Testis (tissue), 3 donors: ENCODE data around the gene POLRMT. TPM values are rescaled to one million over a fixed set of nuclear protein-coding genes. Genes with fewer than 3 reads are reported as not detected.

Experiments
- DNase-seq: peaks from one replicate; pipeline ENCODE4 v3.0.0-alpha.2; 2019
- H3K27ac ChIP-seq, 2 donors: fragments of 200-600 bp; sonication (generic); one replicate each; pipeline ENCODE4 v1.5.1; 2019
- H3K27me3 ChIP-seq: fragments of 200-600 bp; sonication (generic); one replicate; pipeline ENCODE4 v1.5.1; 2019
- H3K36me3 ChIP-seq: fragments of 200-600 bp; sonication (generic); one replicate; pipeline ENCODE4 v1.5.1; 2017; ENCODE audit warnings: low read depth; ENCODE audit errors: missing control alignments
- H3K4me1 ChIP-seq: fragments of 200-600 bp; sonication (generic); one replicate; pipeline ENCODE4 v1.5.1; 2019
- H3K4me3 ChIP-seq, 2 donors: fragments of 200-600 bp; sonication (generic); one replicate each; pipeline ENCODE4 v1.5.1; 2017 to 2019
- H3K9me3 ChIP-seq: fragments of 200-600 bp; sonication (generic); one replicate; pipeline ENCODE4 v1.5.1; 2017
- POLR2A ChIP-seq: fragments of 450-650 bp; IDR thresholded peaks from one replicate; pipeline ENCODE4 v1.6.1; 2017; ENCODE audit warnings: antibody characterized with exemption, mild to moderate bottlenecking, moderate library complexity
- WGBS, 2 donors: methylation state at CpG; one replicate each; pipeline ENCODE4 v1.1.5; 2018; 5-methylcytosine and 5-hydroxymethylcytosine counted together
- intact Hi-C: fragments of 100-400 bp; cut with DNase I; formaldehyde crosslinking; loops from one replicate; pipeline ENCODE4 v1.15.1; 2023; ENCODE audit warnings: low total_unique reads
- polyA plus RNA-seq: library from polyadenylated mRNA; stranded (reverse); fragments of 350-450 nt; fragmentation: Illumina TruSeq; extraction: RNeasy Lipid Tissue Mini Kit (QIAGEN cat#74804); gene quantifications from one replicate; pipeline ENCODE4 v1.2.3, GENCODE V29; 2014; ENCODE audit warnings: low read depth, low replicate concordance; ENCODE audit not compliant: insufficient read depth
- total RNA-seq, 2 donors: library from RNA; depleted of rRNA; stranded (reverse); fragments of >200 nt; gene quantifications; one replicate each; pipeline ENCODE4 v1.2.3, GENCODE V29; 2016
- TF ChIP-seq, protein P1 (sequence below), 3 experiments: fragments of 450-650 bp in 2 of 3; fragments of 200-600 bp in 1 of 3; sonication (generic) in 1 of 3; IDR thresholded peaks; one replicate each; pipeline ENCODE4 v1.5.1; 2016 to 2019; ENCODE audit warnings: antibody characterized with exemption in 3 of 3, mild to moderate bottlenecking in 2 of 3, moderate library complexity in 1 of 3

Gene POLRMT
- total and polyA plus RNA-seq, 3 donors from 2014 or later: 116 to 178 (median 137) TPM

- no peak for DNase-seq
- Histone ChIP-seq H3K36me3 (no peaks in the 10 kb centered on the region), H3K4me1 (peaks cover 45% of the 10 kb centered on the region), H3K27ac (no peak overlapping the region), H3K27me3 (no peaks in the 10 kb centered on the region), H3K9me3 (no peaks in the 10 kb centered on the region), H3K4me3 (no peak overlapping the region)
- WGBS, 2 donors: 86 to 95% methylated on average over 10 to 19 of the region's 19 CpGs
- intact Hi-C loops: no loop called here
- TF ChIP-seq, protein P1, sequence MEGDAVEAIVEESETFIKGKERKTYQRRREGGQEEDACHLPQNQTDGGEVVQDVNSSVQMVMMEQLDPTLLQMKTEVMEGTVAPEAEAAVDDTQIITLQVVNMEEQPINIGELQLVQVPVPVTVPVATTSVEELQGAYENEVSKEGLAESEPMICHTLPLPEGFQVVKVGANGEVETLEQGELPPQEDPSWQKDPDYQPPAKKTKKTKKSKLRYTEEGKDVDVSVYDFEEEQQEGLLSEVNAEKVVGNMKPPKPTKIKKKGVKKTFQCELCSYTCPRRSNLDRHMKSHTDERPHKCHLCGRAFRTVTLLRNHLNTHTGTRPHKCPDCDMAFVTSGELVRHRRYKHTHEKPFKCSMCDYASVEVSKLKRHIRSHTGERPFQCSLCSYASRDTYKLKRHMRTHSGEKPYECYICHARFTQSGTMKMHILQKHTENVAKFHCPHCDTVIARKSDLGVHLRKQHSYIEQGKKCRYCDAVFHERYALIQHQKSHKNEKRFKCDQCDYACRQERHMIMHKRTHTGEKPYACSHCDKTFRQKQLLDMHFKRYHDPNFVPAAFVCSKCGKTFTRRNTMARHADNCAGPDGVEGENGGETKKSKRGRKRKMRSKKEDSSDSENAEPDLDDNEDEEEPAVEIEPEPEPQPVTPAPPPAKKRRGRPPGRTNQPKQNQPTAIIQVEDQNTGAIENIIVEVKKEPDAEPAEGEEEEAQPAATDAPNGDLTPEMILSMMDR (IDR thresholded peaks at IDR 0.05): no peak
- no peak for TF ChIP-seq POLR2A
Observed at GRCh38 chr19:657611-658010, 24.3 kb upstream of the POLRMT start.

DNA sequence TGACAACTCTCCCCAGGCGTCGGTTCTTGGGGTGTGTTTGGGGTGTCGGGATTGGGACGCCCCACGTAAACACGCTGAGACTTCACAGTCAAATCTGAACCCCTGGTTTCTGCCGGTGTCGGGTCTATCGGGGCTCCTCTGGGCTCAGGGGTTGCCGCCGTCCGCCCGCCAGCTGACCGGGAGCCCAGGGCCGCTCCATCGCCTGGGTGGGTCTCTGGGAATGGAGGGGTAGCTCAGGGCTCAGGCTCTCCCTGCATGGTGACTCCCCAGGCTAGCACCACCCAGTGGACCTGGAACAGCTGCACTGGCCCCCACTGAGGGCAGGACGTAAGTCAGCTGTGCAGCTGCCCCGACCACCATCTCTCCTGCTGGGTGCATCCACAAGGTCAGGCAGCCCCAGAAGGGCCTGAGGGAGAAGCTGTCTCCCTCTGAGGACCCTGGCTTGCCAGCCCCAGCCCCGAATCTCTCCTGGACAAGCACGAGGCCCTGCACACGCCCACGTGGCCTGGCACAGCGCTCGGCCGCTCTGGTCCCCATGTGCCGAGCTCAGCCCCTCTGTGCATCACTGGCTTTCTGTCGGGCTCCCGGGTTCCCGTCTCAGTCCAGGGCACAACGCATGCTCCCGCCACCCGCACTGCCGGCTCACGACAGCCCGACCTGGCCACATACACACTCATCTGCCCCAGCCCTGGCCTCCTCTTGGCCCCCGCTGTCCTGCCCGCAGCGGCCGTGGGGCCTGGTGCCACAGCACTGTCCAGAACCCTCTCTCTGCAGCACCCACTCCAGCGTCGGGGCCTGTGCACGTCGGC lies 23.6 kb upstream of the POLRMT start:
- TF ChIP-seq, protein P1 (IDR thresholded peaks at IDR 0.05): no peak
- TF ChIP-seq POLR2A: no peak
- no peaks in the 10 kb centered on the region for H3K27me3 ChIP-seq
- intact Hi-C loops: no loop called here
- no peaks in the 10 kb centered on the region for H3K36me3 ChIP-seq
- no peak overlapping the region for H3K4me3 ChIP-seq
- WGBS, 2 donors: 83 to 85% methylated on average over 23 to 43 of the region's 43 CpGs
- no peak overlapping the region for H3K27ac ChIP-seq
- no peaks in the 10 kb centered on the region for H3K9me3 ChIP-seq
- H3K4me1 ChIP-seq: peaks cover 43% of the 10 kb centered on the region
- DNase-seq: no peak

GRCh38 chr19:655691-656090 lies 22.4 kb upstream of the POLRMT start:
- H3K9me3 ChIP-seq: no peaks in the 10 kb centered on the region
- no peaks in the 10 kb centered on the region for H3K27me3 ChIP-seq
- H3K4me1 ChIP-seq: peaks cover 31% of the 10 kb centered on the region
- H3K36me3 ChIP-seq: no peaks in the 10 kb centered on the region
- no peak overlapping the region for H3K27ac ChIP-seq
- no peak overlapping the region for H3K4me3 ChIP-seq
- no peak for DNase-seq
- TF ChIP-seq, protein P1 (IDR thresholded peaks at IDR 0.05): no peak
- no peak for TF ChIP-seq POLR2A
- intact Hi-C loops: no loop called here
- WGBS, 2 donors: 73 to 79% methylated on average over 12 to 17 of the region's 17 CpGs

GRCh38 chr19:653425-653824 lies 20.1 kb upstream of the POLRMT start:
- 87 to 93% methylated on average over 15 to 17 of the region's 17 CpGs for whole genome bisulfite sequencing, 2 donors
- Histone ChIP-seq H3K27ac (no peak overlapping the region), H3K4me1 (peaks cover 12% of the 10 kb centered on the region)

More at GRCh38 chr19:653425-653824, 20.1 kb upstream of the POLRMT start:
- DNase-seq: no peak
- no peak for TF ChIP-seq POLR2A
- TF ChIP-seq, protein P1 (IDR thresholded peaks at IDR 0.05): no peak
- intact Hi-C loops: no loop called here
- Histone ChIP-seq H3K9me3 (no peaks in the 10 kb centered on the region), H3K36me3 (no peaks in the 10 kb centered on the region), H3K4me3 (no peak overlapping the region), H3K27me3 (no peaks in the 10 kb centered on the region)
